Islet precursor cell (in vitro differentiated cells): ENCODE data around the gene FCN3.

Experiments
- DNase-seq: peaks from one replicate; pipeline ENCODE4 v3.0.0-alpha.2; 2018

FCN3 gene

DNA sequence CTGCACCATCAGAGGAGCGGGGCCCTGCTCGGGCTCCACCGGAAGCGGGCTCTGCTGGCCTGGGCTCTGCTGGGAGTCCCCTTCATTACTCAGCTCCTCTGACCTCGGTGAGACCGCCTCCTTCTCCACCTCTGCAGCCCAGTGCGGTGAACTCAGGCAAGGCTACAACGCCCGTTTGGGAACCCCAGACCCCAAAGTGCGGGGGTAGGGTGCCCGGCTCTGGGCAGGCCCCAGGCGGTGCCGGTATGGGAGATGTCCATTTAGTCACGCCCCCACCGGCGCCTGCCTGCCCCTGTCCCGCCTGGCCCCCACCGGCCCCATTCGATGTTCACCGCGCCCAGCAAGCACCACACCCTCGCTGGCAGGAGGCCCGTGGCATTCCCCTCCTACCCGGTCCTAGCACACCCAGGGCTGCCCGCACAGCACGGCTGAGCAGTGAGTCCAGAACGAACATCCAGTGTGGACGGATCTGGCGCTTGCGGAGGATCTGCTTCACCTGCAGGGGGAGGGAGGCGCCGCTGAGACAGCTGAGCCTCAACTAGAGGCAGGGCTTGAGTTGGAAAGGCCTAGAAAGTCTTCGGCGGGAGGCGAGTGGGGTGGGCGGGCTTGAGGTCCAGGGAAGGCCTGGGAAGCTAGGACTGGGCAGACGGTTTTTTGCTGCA lies 17.9 kb downstream of the FCN3 start:
- no peak for DNase-seq

DNA sequence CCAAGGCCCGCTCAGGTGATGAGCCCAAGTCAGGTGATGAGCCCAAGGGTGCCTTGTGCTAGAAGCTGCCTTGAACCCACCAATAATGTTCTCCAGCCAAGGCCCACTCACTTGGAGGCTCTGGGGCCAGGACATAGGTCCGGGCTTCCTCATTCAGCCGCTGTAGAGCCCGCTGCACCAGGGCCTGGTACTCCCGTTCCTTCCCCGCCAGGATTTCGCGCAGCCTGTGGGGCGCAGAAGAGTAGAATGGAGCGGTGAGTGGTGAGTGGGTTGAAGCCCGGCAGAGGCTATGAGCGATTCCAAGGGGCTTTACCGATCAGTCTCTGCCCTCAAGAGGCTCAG lies 18.4 kb downstream of the FCN3 start:
- no peak for DNase-seq

GRCh38 chr1:27355683-27356082 lies 18.9 kb downstream of the FCN3 start:
- no peak for DNase-seq

DNA sequence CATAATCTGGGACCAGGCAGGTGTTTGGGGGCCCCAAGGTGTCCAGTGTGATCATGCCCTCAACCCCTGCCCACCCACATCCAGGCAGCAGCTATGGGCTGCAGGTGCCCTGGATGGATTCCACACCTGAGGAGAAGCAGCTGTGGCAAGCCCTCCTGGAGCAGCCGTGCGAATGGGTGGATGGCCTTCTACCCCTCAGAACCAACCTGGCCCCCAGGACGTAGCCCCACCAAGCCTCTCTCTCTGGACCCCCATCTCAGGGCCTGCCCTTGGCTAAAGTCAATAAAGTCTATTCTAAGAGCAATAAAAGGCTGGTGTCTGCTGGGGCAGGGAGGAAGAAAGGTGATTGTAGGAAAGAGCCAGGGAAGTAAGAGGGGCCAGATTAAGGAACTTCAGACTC lies 21.0 kb downstream of the FCN3 start:
- no peak for DNase-seq

- no peak for DNase-seq
Observed at GRCh38 chr1:27353166-27353565, 21.5 kb downstream of the FCN3 start.

DNA sequence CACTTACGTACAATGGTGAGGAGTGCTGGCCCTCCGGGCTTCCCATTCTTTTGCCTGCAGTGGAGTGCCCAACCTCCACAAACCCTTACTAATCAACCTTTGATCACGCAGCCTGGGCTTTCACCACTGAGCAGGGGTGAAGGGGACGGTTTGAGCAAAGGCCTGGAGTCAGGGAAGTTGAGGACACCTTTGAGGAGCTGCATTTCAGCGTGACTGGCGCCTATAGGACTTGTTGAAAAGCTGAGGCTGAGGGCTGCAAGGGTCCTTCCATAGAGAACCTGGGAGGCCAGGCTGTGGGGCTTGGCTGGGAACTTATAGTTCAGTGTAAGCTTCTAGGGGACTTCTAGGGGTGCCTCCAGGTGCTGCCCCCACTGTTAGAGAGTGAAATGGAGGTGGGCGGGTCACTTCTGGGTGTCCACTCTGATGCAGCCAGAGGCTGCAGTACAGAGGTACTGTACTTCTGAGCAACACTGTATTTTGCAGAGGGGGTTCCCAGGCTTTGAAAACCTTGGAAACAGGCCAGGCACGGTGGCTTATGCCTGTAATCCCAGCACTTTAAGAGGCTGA lies 23.0 kb downstream of the FCN3 start:
- no peak for DNase-seq

DNA sequence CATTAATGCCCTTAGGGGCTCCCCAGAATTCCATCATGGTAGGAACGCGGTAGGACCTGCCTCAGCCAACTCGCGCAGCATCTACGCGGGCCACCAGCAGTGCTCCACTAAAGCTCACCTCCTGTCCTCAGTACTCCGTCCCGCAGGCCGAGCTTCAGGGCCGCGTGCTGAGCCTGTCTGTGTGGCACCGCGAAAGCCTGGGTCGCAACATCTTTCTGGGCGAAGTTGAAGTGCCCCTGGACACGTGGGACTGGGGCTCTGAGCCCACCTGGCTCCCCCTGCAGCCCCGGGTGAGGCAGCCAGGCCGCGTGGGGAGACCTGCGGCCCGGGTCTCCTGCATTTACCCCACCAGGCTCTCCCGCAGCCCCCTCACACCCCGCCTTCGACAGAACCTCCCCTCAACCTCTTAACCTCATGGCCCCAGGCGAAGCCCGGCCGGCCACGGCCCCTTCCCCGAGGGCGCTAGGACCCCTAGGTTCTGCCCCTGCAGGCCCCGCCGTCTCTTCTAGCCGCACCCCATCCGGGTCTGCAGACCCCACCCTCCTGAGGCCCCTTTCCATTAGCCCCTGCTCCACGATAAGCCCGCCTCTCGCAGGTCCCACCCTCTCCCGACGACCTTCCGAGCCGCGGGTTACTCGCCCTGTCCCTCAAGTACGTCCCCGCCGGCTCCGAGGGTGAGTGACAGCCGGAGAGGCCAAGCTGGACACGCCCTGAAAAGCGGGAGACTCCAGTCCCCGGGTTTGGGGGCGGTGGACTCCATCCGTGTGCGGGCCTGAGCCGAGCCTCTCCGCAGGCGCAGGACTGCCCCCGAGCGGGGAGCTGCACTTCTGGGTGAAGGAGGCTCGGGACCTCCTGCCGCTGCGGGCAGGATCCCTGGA lies 23.7 kb downstream of the FCN3 start:
- DNase-seq = peak; percentile 97

- peak; percentile 91 for DNase-seq
Observed at GRCh38 chr1:27349784-27350662, 24.6 kb downstream of the FCN3 start.

DNA sequence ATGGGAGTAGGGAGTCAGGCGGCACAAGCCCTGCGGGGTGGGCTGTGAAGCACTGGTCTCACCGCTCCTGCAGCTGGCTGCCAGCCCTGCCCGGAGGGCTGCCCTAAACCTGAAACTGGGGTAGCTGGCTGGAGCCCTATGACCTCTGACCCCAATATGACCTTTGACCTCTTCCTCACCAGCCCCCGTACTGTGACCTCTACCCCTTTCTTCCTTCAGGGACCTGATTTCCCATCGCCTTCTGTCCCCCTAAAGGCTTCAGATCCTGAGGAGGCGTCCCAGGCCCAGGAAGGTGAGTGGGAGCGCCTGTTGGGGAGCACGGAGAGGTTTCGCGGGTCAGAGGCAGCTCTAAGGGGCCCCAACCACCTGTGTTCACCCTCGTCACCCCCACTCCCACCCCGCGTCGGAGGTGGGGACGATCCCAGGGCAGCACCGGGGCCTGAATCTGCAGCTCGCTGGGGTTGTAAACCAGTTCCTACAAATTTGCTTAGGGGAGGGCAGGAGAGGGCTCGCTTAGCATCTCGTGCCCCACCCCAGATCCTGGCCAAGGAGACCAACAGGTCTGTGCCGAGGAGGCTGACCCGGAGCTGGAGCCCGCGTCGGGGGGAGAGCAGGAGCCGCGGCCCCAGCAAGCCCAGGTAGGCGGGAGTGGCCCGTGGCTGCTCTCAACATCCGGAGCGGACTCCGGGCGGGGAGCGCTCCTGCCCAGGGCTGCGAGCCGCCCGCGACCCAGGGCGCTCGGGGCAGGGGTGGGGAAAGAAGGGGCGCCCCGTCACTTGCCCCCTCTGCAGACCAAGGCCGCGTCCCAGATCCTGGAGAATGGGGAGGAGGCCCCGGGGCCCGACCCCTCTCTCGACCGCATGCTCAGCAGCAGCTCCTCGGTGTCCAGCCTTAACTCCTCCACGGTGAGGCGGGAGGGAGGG lies 25.5 kb downstream of the FCN3 start:
- DNase-seq = peak; percentile 93

GRCh38 chr1:27346991-27347624 lies 27.5 kb downstream of the FCN3 start:
- peak; percentile 88 for DNase-seq

- DNase-seq = no peak
Observed at GRCh38 chr1:27346357-27346756, 28.3 kb downstream of the FCN3 start.

DNA sequence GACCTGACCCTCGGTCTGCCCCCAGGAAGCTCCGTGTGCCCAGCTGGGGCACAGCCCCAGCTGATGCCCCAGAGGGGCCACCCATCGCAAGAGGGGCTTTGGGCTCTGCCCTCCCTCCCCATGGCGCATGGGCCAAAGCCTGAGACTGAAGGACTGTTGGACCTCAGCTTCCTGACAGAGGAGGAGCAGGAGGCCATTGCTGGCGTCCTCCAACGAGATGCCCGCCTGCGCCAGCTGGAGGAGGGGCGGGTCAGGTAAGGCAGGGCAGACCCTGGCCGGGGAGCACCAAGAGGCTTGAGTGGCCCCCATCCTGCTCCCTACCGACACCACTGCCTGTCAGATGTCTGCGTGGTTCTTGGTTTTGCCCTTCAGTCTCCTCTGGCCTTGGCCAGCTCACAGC lies 29.4 kb downstream of the FCN3 start:
- DNase-seq = no peak

GRCh38 chr1:27343639-27344025 lies 31.0 kb downstream of the FCN3 start:
- DNase-seq = no peak

GRCh38 chr1:27342778-27343638 lies 31.6 kb downstream of the FCN3 start:
- peak; percentile 91 for DNase-seq

GRCh38 chr1:27342391-27342777 lies 32.2 kb downstream of the FCN3 start:
- DNase-seq = no peak

GRCh38 chr1:27341525-27342252 lies 32.9 kb downstream of the FCN3 start, which contains the start of gene SYTL1:
SYTL1 (plus strand) TSS chr1:27342022; CDS start chr1:27345335, 3,313 bp downstream.
- peak; percentile 92 for DNase-seq

DNA sequence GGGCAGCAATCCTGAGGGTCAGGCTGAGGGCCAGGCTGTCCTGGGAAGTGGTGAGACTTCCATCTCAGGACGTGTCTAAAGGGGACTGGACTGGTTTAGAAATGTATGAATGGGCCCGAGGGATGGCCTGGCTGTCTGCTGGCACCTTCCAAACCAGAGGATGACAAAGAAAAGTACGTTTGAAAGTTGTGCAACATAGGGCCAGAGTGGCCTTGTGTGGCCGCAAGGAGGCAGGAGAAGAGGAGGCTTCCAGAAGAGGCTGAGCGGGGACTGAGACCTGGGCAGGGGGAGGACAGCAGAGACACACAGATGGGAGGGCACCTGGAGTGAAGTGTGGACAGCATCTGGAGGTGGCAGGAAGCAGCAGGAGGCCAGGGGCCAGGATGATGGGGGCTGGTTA lies 35.4 kb downstream of the FCN3 start:
- no peak for DNase-seq

DNA sequence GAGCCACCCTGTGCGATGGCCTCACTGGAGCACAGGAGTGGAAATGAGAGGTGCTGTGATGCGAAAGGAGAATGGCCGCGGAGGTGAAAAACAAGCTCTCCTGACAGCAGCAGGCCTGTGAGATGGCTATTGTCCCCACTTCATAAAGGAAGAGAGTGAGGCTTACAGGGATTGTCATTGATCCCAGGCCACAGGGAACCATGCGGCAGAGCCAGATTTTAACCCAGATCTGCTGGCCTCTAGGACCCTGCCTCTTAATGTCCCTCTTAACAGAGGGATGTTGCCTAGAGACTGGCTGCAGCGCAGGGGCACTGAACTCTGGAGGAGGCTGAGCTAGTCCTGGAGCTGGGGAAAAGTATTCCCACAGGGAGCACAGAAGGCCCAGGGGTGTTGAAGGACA lies 35.9 kb downstream of the FCN3 start:
- no peak for DNase-seq

- no peak for DNase-seq
Observed at GRCh38 chr1:27336756-27337155, 37.9 kb downstream of the FCN3 start.
